Pancreas (tissue), 10 donors: ENCODE data around the gene FUCA1. TPM values are rescaled to one million over a fixed set of nuclear protein-coding genes. Genes with fewer than 3 reads are reported as not detected.
A peak's percentile ranks its signal among the peaks of the same experiment; 100 is the strongest.
"Not testable (repeated sequence)": the region's sequence is repeated elsewhere in the genome, so short reads cannot be mapped to it uniquely, and the experiment has no call there.

Experiments used
- ATAC-seq, 4 donors: fragments of 200-7000 bp; cut with Tn5 transposase; one replicate each; pipeline versions ENCODE4 v1.8.0 to v1.9.1; 2020; ENCODE audit warnings: mild to moderate bottlenecking in 4 of 4, moderate library complexity in 4 of 4
- DNase-seq, 6 donors: peaks; one replicate each; pipeline ENCODE4 v3.0.0-alpha.2; 2020
- FAIRE-seq: peaks from 2 replicates; lab custom pipeline; 2012; peaks lifted over from hg19 to GRCh38; lab: Jason Lieb, UNC
- H3K27ac ChIP-seq, 4 donors: fragments of 200-600 bp; sonication (generic); 1 replicate in 3 of 4; 2 replicates in 1 of 4; pipeline versions ENCODE4 v1.5.0 to v1.8.0; 2020
- H3K27me3 ChIP-seq, 4 donors: fragments of 200-600 bp; one replicate each; pipeline ENCODE4 v1.8.0; 2021
- H3K36me3 ChIP-seq, 3 donors: fragments of 200-600 bp; sonication (generic) in 1 of 3; one replicate each; pipeline versions ENCODE4 v1.5.0 to v1.8.0; 2020 to 2021
- H3K4me1 ChIP-seq, 3 donors: fragments of 200-600 bp; one replicate each; pipeline ENCODE4 v1.8.0; 2021
- H3K4me3 ChIP-seq, 4 donors: fragments of 200-600 bp; sonication (generic) in 2 of 4; one replicate each; pipeline versions ENCODE4 v1.5.0 to v1.8.0; 2020 to 2021
- H3K9me3 ChIP-seq, 4 donors: fragments of 200-600 bp; one replicate each; pipeline ENCODE4 v1.8.0; 2021
- WGBS, 2 donors: extraction: QIAGEN DNeasy Blood & Tissue Kit; methylation state at CpG; one replicate each; pipeline ENCODE4 v1.1.7; 2013; 5-methylcytosine and 5-hydroxymethylcytosine counted together
- intact Hi-C, 3 donors: fragments of 100-400 bp; cut with DNase I; formaldehyde crosslinking; loops; one replicate each; pipeline versions ENCODE4 v1.11.1 to v1.14.2; 2022
- polyA plus RNA-seq, 2 donors: library from polyadenylated mRNA; stranded (reverse); fragments of 200-250 nt; gene quantifications; one replicate each; pipeline ENCODE4 v1.2.3, GENCODE V29; 2013
- total RNA-seq, 6 donors: library from RNA; stranded (reverse); fragmentation: NEBNext Ultra II Directional in 4 of 6; extraction: Animal tissue kit (Norgen Biotek cat#: 25700) in 4 of 6; gene quantifications; one replicate each; pipeline versions ENCODE4 v1.2.1 to v1.2.4, GENCODE V29; 2021 to 2023
- TF ChIP-seq, protein P1 (sequence below), 4 donors: fragments of 200-600 bp; sonication (generic) in 3 of 4; IDR thresholded peaks; one replicate each; pipeline versions ENCODE4 v1.5.0 to v1.8.0; 2021; ENCODE audit warnings: antibody characterized with exemption in 4 of 4
- donor health status: healthy with polysubstance abuse.
- donor health status: DM: no; HTN: no; CAD: no; lungs with moderate emphysema.
- donor health status: DM: no; HTN: no; CAD: no.
- donor health status: control.
- donor health status: control.
- donor health status: Bipolar disorder and iron deficiency.
- donor health status: DM: yes; HTN: yes; CAD: no.
- donor health status: DM: no; HTN: no; CAD: no.
- donor health status: DM: no; HTN: no; CAD: no.
- donor health status: DM: yes; HTN: yes; CAD: no.

Gene FUCA1
- total and polyA plus RNA-seq, 8 donors = 8.3 to 27.8 (median 15.7) TPM

DNA sequence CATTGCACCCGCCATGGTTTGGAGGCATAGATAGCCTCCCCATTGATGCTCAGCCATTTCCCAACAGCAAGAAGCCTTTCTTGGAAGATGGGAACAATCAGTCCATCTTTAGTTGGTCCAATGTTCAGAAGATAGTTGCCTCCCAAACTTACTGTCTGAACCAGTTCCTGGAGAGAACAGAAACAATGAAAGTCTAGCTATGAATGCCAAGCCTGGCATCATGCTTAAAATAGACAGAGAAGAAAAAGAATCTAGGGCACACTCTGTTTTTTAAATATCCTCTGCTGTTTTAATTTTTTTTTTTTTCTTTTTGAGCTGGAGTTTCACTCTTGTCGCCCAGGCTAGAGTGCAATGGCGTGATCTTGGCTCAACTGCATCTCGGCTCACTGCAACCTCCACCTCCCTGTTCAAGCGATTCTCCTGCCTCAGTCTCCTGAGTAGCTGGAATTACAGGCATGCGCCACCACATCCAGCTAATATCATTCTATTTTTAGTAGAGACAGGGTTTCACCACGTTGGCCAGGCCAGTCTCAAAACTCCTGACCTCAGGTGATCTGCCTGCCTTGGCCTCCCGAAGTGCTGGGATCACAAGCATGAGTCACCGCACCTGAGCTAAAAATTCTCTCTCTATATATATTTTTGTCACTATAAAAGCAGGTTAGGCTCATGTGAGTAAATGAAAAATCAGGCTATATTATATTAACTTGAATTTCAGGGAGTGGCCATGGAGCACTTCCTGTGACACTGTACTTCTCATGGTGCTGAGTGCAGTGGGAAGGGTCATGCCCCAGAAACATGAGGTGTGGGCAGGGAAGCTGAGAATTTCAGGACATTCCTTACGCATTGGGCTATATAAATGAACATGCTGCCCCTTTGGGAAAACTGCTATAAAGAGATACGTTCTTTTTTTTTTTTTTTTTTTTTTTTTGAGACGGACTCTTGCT lies 19.1 kb downstream of the FUCA1 start:
- intact Hi-C loops = no loop called here
- H3K9me3 ChIP-seq = no peaks in the 10 kb centered on the region
- H3K4me1 ChIP-seq = no peaks in the 10 kb centered on the region
- no peak overlapping the region for H3K27ac ChIP-seq
- ATAC-seq (no peak), FAIRE-seq (no peak), DNase-seq (no peak)
- H3K4me3 ChIP-seq = no peak overlapping the region
- H3K27me3 ChIP-seq = no peaks in the 10 kb centered on the region
- H3K36me3 ChIP-seq = peaks cover 0 to 24% (median 0%) of the 10 kb centered on the region in 3 donors
- TF ChIP-seq, protein P1, sequence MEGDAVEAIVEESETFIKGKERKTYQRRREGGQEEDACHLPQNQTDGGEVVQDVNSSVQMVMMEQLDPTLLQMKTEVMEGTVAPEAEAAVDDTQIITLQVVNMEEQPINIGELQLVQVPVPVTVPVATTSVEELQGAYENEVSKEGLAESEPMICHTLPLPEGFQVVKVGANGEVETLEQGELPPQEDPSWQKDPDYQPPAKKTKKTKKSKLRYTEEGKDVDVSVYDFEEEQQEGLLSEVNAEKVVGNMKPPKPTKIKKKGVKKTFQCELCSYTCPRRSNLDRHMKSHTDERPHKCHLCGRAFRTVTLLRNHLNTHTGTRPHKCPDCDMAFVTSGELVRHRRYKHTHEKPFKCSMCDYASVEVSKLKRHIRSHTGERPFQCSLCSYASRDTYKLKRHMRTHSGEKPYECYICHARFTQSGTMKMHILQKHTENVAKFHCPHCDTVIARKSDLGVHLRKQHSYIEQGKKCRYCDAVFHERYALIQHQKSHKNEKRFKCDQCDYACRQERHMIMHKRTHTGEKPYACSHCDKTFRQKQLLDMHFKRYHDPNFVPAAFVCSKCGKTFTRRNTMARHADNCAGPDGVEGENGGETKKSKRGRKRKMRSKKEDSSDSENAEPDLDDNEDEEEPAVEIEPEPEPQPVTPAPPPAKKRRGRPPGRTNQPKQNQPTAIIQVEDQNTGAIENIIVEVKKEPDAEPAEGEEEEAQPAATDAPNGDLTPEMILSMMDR (IDR thresholded peaks at IDR 0.05) = no peak
- WGBS, 2 donors = 91 to 92% methylated on average over 11 to 12 of the region's 12 CpGs

DNA sequence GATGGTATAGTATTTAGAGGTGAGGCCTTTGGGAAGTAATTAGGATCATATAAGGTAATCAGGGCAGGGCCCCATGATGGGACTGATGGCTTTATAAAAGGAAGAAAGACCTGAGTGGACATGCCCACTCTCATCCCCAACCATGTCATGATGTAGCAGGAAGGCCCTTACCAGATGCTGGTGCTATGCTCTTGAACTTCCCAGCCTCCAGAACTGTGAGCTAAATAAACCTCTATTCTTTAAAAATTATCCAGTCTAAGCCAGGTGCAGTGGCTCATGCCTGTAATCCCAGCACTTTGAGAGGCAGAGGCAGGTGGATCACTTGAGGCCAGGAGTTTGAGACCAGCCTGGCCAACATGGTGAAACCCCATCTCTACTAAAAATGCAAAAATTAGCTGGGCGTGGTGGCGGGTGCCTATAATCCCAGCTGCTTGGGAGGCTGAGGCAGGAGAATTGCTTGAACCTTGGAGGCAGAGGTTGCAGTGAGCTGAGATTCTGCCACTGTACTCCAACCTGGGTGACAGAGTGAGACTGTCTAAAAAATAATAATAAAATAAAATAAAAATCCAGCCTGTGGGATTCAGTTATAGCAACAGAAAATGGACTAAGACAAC lies 20.5 kb downstream of the FUCA1 start:
- H3K27me3 ChIP-seq, DNase-seq, H3K9me3 ChIP-seq, H3K27ac ChIP-seq, FAIRE-seq, intact Hi-C loops, ATAC-seq, H3K4me3 ChIP-seq, H3K4me1 ChIP-seq: not testable (repeated sequence)
- 96 to 100% methylated on average over 2 of the region's 2 CpGs for WGBS, 2 donors
- peaks cover 0 to 24% (median 0%) of the 10 kb centered on the region in 3 donors for H3K36me3 ChIP-seq

DNA sequence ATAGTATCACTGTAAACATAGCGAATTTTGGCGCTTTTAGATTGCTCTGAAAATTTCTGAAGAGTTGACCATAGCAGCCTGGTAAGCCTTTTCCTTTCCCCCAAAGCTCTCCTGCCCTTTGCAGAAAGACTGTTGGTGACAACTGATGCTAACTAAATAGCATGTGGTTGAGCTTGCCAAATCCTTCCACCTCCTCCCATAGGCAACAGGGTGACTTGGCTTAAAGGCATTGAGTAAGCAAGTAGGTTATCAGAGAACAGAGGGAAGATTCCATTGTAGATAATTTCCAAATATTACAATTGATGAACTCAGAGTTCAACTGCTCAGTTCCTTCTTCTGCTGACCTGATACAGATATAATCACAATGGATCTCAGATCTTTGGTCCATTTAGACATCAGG lies 22.9 kb downstream of the FUCA1 start:
- TF ChIP-seq, protein P1 (IDR thresholded peaks at IDR 0.05) = no peak
- H3K4me3 ChIP-seq = no peak overlapping the region
- FAIRE-seq (no peak), DNase-seq (no peak), ATAC-seq (no peak)
- H3K9me3 ChIP-seq = no peaks in the 10 kb centered on the region
- H3K4me1 ChIP-seq = no peaks in the 10 kb centered on the region
- H3K36me3 ChIP-seq = peaks cover 0 to 24% (median 0%) of the 10 kb centered on the region in 3 donors
- no peak overlapping the region for H3K27ac ChIP-seq
- intact Hi-C loops = no loop called here
- WGBS, 2 donors = 97 to 98% methylated on average over 2 of the region's 2 CpGs
- no peaks in the 10 kb centered on the region for H3K27me3 ChIP-seq

DNA sequence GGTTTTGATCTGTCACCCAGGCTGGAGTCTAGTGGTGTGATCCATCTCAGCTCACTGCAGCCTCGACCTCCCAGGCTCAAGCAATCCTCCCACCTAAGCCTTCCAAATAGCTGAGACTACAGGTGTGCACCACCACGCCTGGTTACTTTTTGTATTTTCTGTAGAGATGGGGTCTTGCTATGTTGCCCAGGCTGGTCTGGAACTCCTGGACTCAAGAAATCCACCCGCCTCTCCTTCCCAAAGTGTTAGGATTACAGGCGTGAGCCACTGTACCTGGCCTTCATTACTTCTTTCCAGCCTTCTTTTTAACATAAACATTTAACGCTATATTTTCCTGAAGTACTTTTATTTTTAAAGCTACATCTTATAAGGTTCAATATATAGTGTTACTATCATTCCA lies 24.4 kb downstream of the FUCA1 start:
- no peak for DNase-seq
- WGBS, 2 donors = 82 to 95% methylated on average over 5 of the region's 5 CpGs
- H3K27me3 ChIP-seq = no peaks in the 10 kb centered on the region
- intact Hi-C loops = no loop called here
- FAIRE-seq = no peak
- no peak overlapping the region for H3K27ac ChIP-seq
- no peaks in the 10 kb centered on the region for H3K9me3 ChIP-seq
- H3K4me3 ChIP-seq = no peak overlapping the region
- peaks cover 0 to 3% (median 0%) of the 10 kb centered on the region in 3 donors for H3K4me1 ChIP-seq
- TF ChIP-seq, protein P1 (IDR thresholded peaks at IDR 0.05) = no peak
- H3K36me3 ChIP-seq = peaks cover 0 to 24% (median 0%) of the 10 kb centered on the region in 3 donors
- ATAC-seq = no peak

DNA sequence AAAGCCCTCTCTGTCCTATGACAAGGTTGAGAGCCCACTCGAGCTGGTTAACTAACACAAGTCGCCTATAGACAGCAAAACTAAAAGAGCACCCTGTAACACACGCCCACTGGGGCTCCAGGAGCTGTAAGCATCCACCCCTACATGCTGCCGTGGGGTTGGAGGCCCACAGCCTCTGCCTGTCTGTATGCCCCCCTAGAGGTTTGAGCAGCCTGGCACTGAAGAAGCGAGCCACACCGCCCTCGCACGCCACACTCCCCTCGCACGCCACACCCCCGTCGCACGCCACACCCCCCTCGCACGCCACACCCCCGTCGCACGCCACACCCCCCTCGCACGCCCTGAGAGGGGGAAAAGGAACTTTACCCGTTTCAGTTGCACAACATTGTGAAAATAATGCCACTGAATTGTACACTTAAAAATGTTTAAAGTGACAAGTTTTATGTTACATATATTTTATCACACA lies 29.7 kb downstream of the FUCA1 start:
- 0 to 1% methylated on average over 21 of the region's 21 CpGs for WGBS, 2 donors
- H3K27ac ChIP-seq = no peak overlapping the region
- no peaks in the 10 kb centered on the region for H3K9me3 ChIP-seq
- H3K27me3 ChIP-seq = no peaks in the 10 kb centered on the region
- H3K4me3 ChIP-seq = peak overlapping the region in 2 of 4 donors; percentile 22 to 41
- peak; percentile 57 to 87 (median 76) for DNase-seq
- peak; percentile 98 to 100 (median 100) for ATAC-seq
- TF ChIP-seq, protein P1 (IDR thresholded peaks at IDR 0.05) = no peak
- intact Hi-C loops = no loop called here
- peaks cover 0 to 3% (median 0%) of the 10 kb centered on the region in 3 donors for H3K4me1 ChIP-seq
- H3K36me3 ChIP-seq = no peaks in the 10 kb centered on the region
- no peak for FAIRE-seq
